T-helper 1 cell treated with Interleukin-12 subunit alpha and Interleukin-12 subunit beta and Interleukin-4 antibody, amounts not matched to agents 30 μg/mL and 1 μg/mL, for 36 hours (primary cell): Measurements from ENCODE around the gene HABP2.

Experiments
- H3K27ac Mint-ChIP-seq: one replicate; pipeline ENCODE4 v1.8.0; 2021; ENCODE audit warnings: mild to moderate bottlenecking, mixed read lengths
- H3K27me3 Mint-ChIP-seq: one replicate; pipeline ENCODE4 v1.8.0; 2021; ENCODE audit warnings: low read depth, mixed read lengths
- H3K36me3 Mint-ChIP-seq: one replicate; pipeline ENCODE4 v1.8.0; 2021; ENCODE audit warnings: low read depth, mixed read lengths
- H3K4me1 Mint-ChIP-seq: one replicate; pipeline ENCODE4 v1.8.0; 2021; ENCODE audit warnings: low read depth, mixed read lengths
- H3K4me3 Mint-ChIP-seq: one replicate; pipeline ENCODE4 v1.8.0; 2021; ENCODE audit warnings: mild to moderate bottlenecking, moderate library complexity, mixed read lengths
- H3K9me3 Mint-ChIP-seq: one replicate; pipeline ENCODE4 v1.8.0; 2021; ENCODE audit warnings: mixed read lengths

The HABP2 gene

GRCh38 chr10:113555751-113556150 is 2.9 kb downstream of the HABP2 start:
- Mint-ChIP-seq H3K27me3 (peaks cover 12% of the 10 kb centered on the region), H3K27ac (no peak overlapping the region), H3K36me3 (no peaks in the 10 kb centered on the region), H3K4me1 (peaks cover 9% of the 10 kb centered on the region), H3K4me3 (no peak overlapping the region), H3K9me3 (no peaks in the 10 kb centered on the region)

GRCh38 chr10:113557424-113557862 is 4.6 kb downstream of the HABP2 start:
- peaks cover 7% of the 10 kb centered on the region for H3K4me1 Mint-ChIP-seq
- H3K36me3 Mint-ChIP-seq = no peaks in the 10 kb centered on the region
- no peaks in the 10 kb centered on the region for H3K9me3 Mint-ChIP-seq
- H3K27me3 Mint-ChIP-seq = peaks cover 12% of the 10 kb centered on the region
- H3K4me3 Mint-ChIP-seq = no peak overlapping the region
- H3K27ac Mint-ChIP-seq = no peak overlapping the region

GRCh38 chr10:113557903-113558321 is 5.1 kb downstream of the HABP2 start:
- peaks cover 12% of the 10 kb centered on the region for H3K27me3 Mint-ChIP-seq
- H3K27ac Mint-ChIP-seq = no peak overlapping the region
- H3K9me3 Mint-ChIP-seq = no peaks in the 10 kb centered on the region
- no peaks in the 10 kb centered on the region for H3K36me3 Mint-ChIP-seq
- H3K4me3 Mint-ChIP-seq = no peak overlapping the region
- peaks cover 7% of the 10 kb centered on the region for H3K4me1 Mint-ChIP-seq

GRCh38 chr10:113560071-113560470 is 7.2 kb downstream of the HABP2 start:
- H3K4me1 Mint-ChIP-seq = peaks cover 15% of the 10 kb centered on the region
- no peaks in the 10 kb centered on the region for H3K9me3 Mint-ChIP-seq
- no peaks in the 10 kb centered on the region for H3K27me3 Mint-ChIP-seq
- H3K4me3 Mint-ChIP-seq = no peak overlapping the region
- no peak overlapping the region for H3K27ac Mint-ChIP-seq
- H3K36me3 Mint-ChIP-seq = no peaks in the 10 kb centered on the region

GRCh38 chr10:113561214-113561613 is 8.4 kb downstream of the HABP2 start:
- no peak overlapping the region for H3K27ac Mint-ChIP-seq
- H3K4me3 Mint-ChIP-seq = no peak overlapping the region
- H3K27me3 Mint-ChIP-seq = no peaks in the 10 kb centered on the region
- no peaks in the 10 kb centered on the region for H3K9me3 Mint-ChIP-seq
- H3K4me1 Mint-ChIP-seq = peaks cover 15% of the 10 kb centered on the region
- no peaks in the 10 kb centered on the region for H3K36me3 Mint-ChIP-seq

GRCh38 chr10:113562069-113562468 is 9.2 kb downstream of the HABP2 start:
- Mint-ChIP-seq H3K27me3 (no peaks in the 10 kb centered on the region), H3K4me1 (peaks cover 15% of the 10 kb centered on the region), H3K4me3 (no peak overlapping the region), H3K36me3 (no peaks in the 10 kb centered on the region), H3K9me3 (no peaks in the 10 kb centered on the region), H3K27ac (no peak overlapping the region)

- H3K9me3 Mint-ChIP-seq = no peaks in the 10 kb centered on the region
- H3K27ac Mint-ChIP-seq = no peak overlapping the region
- H3K4me3 Mint-ChIP-seq = no peak overlapping the region
- H3K27me3 Mint-ChIP-seq = no peaks in the 10 kb centered on the region
- H3K36me3 Mint-ChIP-seq = no peaks in the 10 kb centered on the region
- H3K4me1 Mint-ChIP-seq = peaks cover 8% of the 10 kb centered on the region
Observed at GRCh38 chr10:113562704-113563103, 9.9 kb downstream of the HABP2 start.

GRCh38 chr10:113563306-113564088 is 10.6 kb downstream of the HABP2 start:
- Mint-ChIP-seq H3K27me3 (no peaks in the 10 kb centered on the region), H3K9me3 (no peaks in the 10 kb centered on the region), H3K36me3 (no peaks in the 10 kb centered on the region), H3K27ac (no peak overlapping the region), H3K4me1 (peaks cover 8% of the 10 kb centered on the region), H3K4me3 (peak overlapping the region; percentile 71)

- Mint-ChIP-seq H3K4me1 (peaks cover 8% of the 10 kb centered on the region), H3K27ac (no peak overlapping the region), H3K9me3 (no peaks in the 10 kb centered on the region), H3K36me3 (no peaks in the 10 kb centered on the region), H3K4me3 (no peak overlapping the region), H3K27me3 (no peaks in the 10 kb centered on the region)
Observed at GRCh38 chr10:113565364-113565763, 12.5 kb downstream of the HABP2 start.

- H3K4me1 Mint-ChIP-seq = peaks cover 8% of the 10 kb centered on the region
- H3K36me3 Mint-ChIP-seq = no peaks in the 10 kb centered on the region
- no peaks in the 10 kb centered on the region for H3K9me3 Mint-ChIP-seq
- H3K27ac Mint-ChIP-seq = no peak overlapping the region
- H3K4me3 Mint-ChIP-seq = no peak overlapping the region
- H3K27me3 Mint-ChIP-seq = peaks cover 5% of the 10 kb centered on the region
Observed at GRCh38 chr10:113566888-113567287, 14.0 kb downstream of the HABP2 start.

- no peak overlapping the region for H3K27ac Mint-ChIP-seq
- H3K4me3 Mint-ChIP-seq = no peak overlapping the region
- no peaks in the 10 kb centered on the region for H3K4me1 Mint-ChIP-seq
- H3K36me3 Mint-ChIP-seq = no peaks in the 10 kb centered on the region
- peaks cover 5% of the 10 kb centered on the region for H3K27me3 Mint-ChIP-seq
- H3K9me3 Mint-ChIP-seq = no peaks in the 10 kb centered on the region
Observed at GRCh38 chr10:113569576-113569975, 16.7 kb downstream of the HABP2 start.

- Mint-ChIP-seq H3K9me3 (no peaks in the 10 kb centered on the region), H3K27me3 (peaks cover 5% of the 10 kb centered on the region), H3K4me3 (no peak overlapping the region), H3K27ac (no peak overlapping the region), H3K4me1 (no peaks in the 10 kb centered on the region), H3K36me3 (no peaks in the 10 kb centered on the region)
Observed at GRCh38 chr10:113572520-113573290, 19.9 kb downstream of the HABP2 start.

- no peaks in the 10 kb centered on the region for H3K9me3 Mint-ChIP-seq
Observed at GRCh38 chr10:113573368-113573767, 20.5 kb downstream of the HABP2 start.

GRCh38 chr10:113576852-113577251 is 24.0 kb downstream of the HABP2 start:
- no peaks in the 10 kb centered on the region for H3K36me3 Mint-ChIP-seq
- H3K4me1 Mint-ChIP-seq = no peaks in the 10 kb centered on the region
- H3K27me3 Mint-ChIP-seq = no peaks in the 10 kb centered on the region
- no peak overlapping the region for H3K4me3 Mint-ChIP-seq
- H3K27ac Mint-ChIP-seq = no peak overlapping the region
- H3K9me3 Mint-ChIP-seq = no peaks in the 10 kb centered on the region

More at GRCh38 chr10:113573368-113573767, 20.5 kb downstream of the HABP2 start:
- Mint-ChIP-seq H3K36me3 (no peaks in the 10 kb centered on the region), H3K27ac (no peak overlapping the region), H3K4me1 (no peaks in the 10 kb centered on the region), H3K27me3 (peaks cover 5% of the 10 kb centered on the region), H3K4me3 (no peak overlapping the region)

- H3K9me3 Mint-ChIP-seq = no peaks in the 10 kb centered on the region
- H3K4me1 Mint-ChIP-seq = no peaks in the 10 kb centered on the region
- H3K36me3 Mint-ChIP-seq = no peaks in the 10 kb centered on the region
- no peaks in the 10 kb centered on the region for H3K27me3 Mint-ChIP-seq
- H3K4me3 Mint-ChIP-seq = no peak overlapping the region
- no peak overlapping the region for H3K27ac Mint-ChIP-seq
Observed at GRCh38 chr10:113578773-113579172, 25.9 kb downstream of the HABP2 start.
